ENCODE results near the gene NVL.
"Not testable (repeated sequence)": the region's sequence is repeated elsewhere in the genome, so short reads cannot be mapped to it uniquely, and the experiment has no call there.

Gene NVL

GRCh38 chr1:224329842-224330753, at the start of gene NVL:
TSS of gene NVL (minus strand) at chr1:224330172. CDS start at chr1:224330127, 45 bp downstream.
- peak; percentile 92 for DNase-seq

- no peak for DNase-seq
These were observed 49.1 kb upstream of the NVL start for GRCh38 chr1:224378855-224379631.

GRCh38 chr1:224377676-224378006, 47.7 kb upstream of the NVL start:
- no peak for DNase-seq

DNA sequence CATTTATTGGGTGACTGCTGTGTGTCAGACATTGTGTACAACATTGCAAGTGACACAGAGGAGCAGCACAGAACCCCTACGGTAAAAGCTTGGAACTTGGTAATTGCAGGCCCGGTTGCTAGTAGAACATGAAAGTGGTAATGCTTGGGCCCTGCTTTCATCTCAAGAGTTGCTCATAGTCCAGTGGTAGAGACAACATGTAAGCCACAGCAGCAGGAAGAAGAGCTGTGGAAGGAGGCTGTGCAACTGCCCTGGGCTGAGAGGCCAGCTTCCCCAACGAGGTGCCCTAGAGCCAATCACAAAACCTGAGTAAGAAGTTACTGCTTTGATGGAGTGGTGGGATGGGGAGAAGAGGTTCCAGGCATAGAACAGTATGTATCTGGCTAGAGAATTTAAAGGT, 45.1 kb upstream of the NVL start:
- DNase-seq: no peak

DNA sequence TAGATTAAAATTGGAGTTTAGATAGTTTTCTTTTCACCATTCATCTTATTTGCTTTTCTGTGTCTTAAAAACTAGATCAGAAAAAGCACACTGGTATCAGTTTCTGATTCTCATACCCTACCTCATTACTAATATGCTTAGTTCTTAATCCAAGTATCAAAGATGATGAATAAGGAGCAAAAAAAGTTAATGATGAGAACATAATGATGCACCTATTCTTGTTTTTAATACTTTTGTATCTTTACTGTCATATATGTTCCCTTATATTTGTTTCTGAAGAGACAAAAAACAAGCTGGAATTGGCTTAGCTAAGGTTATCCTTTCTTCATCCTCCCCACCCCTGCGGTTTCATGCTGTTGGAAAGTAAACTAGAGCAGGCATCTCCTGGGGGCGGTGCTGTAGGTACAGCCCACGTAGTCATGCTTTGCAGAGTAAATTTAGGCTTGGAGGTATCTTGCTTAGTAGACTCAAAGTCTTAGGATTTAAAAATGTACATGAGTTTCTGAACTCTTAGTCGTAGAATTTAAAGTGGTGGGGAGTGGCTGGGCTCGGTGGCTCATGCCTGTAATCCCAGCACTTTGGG, 43.1 kb upstream of the NVL start:
- no peak for DNase-seq

GRCh38 chr1:224368409-224368808, 38.4 kb upstream of the NVL start:
- no peak for DNase-seq

GRCh38 chr1:224359207-224359606, 29.2 kb upstream of the NVL start:
- DNase-seq: no peak

DNA sequence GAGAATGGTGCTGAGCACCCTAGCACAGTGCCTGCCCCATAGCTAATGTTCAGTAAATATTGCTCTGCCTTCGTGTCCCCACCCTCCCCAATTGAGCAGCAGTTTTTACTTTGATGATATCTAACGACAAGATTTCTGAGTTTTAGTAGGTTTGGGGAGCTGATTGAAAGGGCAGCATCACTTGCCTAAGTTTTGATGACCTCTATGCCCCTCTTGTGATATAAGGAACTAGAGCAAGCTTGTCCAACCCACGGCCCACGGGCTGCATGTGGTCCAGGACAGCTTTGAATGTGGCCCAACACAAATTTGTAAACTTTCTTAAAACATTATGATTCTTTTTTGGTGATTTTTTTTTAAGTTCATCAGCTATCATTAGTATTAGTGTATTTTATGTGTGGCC, 28.3 kb upstream of the NVL start:
- DNase-seq: no peak

- peak; percentile 40 for DNase-seq
These were observed 27.7 kb upstream of the NVL start for GRCh38 chr1:224357626-224358124.

- peak; percentile 93 for DNase-seq
These were observed 27.0 kb upstream of the NVL start, which contains the start of gene CNIH4 for GRCh38 chr1:224356685-224357625. TSS of gene CNIH4 (plus strand) at chr1:224356879. CDS start at chr1:224356925, 46 bp downstream.

GRCh38 chr1:224353975-224354925, 24.3 kb upstream of the NVL start:
- DNase-seq: no peak

- DNase-seq: not testable (repeated sequence)
These were observed 22.6 kb upstream of the NVL start for GRCh38 chr1:224352436-224353085.

DNA sequence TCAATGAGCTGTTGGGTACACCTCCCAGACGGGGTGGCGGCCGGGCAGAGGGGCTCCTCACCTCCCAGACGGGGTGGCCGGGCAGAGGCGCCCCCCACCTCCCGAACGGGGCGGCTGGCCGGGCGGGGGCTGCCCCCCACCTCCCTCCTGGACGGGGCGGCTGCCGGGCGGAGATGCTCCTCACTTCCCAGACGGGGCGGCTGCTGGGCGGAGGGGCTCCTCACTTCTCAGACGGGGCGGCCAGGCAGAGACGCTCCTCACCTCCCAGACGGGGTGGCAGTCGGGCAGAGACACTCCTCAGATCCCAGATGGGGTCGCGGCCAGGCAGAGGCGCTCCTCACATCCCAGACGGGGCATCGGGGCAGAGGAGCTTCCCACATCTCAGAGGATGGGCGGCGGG, 19.7 kb upstream of the NVL start:
- not testable (repeated sequence) for DNase-seq

DNA sequence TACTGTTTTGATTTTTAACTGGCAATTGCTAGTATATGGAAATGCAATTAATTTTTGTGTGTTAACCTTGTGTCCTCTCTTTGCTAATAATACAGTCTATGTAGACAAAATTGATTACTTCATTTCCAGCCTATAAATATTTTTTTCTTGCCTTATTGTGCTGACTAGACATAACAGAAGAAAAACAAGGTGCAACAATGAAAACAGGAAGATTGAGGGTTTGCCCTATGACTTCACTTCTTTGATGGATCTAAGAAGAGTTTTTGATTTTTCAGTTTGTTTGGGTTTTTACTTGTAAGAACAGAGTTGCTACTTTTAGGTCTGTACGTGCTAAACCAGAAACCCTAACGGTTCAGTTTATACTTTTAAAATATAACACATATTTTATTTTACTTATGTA, 18.2 kb upstream of the NVL start:
- no peak for DNase-seq

DNA sequence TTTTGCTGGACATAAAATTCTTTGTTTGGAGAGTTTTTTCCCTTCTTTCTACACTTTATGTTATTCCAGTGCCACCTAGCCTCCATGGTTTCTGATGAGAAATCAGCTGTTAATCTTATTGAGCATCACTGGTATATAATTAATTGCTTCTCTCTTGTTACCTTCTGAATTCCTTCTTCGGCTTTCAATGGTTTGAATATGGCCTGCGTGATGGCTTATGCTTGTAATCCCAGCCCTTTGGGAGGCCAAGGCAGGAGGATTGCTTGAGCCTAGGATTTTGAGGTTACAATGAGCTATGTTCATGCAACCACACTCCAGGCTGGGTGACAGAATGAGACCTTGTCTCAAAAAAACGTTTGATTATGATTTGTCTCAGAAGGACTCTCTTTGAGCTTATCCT, 13.7 kb upstream of the NVL start:
- DNase-seq: no peak

DNA sequence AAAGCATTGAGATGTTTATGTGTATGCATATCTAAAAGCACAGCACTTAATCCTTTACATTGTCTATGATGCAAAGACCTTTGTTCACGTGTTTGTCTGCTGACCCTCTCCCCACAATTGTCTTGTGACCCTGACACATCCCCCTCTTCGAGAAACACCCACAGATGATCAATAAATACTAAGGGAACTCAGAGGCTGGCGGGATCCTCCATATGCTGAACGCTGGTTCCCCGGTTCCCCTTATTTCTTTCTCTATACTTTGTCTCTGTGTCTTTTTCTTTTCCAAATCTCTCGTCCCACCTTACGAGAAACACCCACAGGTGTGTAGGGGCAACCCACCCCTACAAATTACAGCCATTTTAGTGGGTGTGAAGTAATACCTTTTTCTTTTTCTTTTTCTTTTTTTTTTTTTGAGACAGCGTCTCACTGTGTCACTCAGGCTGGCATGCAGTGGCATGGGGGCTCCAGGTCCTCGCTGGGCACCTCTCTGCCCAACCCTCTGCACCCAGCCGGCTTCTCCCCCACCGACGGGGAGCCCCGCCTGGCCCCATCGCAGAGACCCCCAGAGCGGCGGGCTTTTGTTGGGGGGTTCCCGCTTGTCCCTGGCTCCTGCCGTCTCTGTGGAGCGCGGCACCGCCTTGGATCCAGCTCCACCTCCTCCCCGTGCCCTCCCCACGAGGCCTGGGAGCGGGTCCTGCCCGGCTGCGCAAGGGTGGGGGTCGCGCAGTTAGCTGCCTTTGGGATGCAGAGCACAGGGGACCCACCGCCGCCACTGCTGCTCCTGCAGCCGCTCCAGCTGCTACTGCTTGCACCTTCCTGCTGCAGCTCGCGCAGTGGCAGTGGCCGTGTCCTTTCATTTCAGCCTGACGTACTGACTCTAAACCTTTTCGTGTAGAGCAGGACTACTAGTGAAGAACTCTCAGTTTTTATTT, 10.7 kb upstream of the NVL start:
- DNase-seq: not testable (repeated sequence)

- DNase-seq: no peak
These were observed 9.6 kb upstream of the NVL start for GRCh38 chr1:224339442-224340033.

DNA sequence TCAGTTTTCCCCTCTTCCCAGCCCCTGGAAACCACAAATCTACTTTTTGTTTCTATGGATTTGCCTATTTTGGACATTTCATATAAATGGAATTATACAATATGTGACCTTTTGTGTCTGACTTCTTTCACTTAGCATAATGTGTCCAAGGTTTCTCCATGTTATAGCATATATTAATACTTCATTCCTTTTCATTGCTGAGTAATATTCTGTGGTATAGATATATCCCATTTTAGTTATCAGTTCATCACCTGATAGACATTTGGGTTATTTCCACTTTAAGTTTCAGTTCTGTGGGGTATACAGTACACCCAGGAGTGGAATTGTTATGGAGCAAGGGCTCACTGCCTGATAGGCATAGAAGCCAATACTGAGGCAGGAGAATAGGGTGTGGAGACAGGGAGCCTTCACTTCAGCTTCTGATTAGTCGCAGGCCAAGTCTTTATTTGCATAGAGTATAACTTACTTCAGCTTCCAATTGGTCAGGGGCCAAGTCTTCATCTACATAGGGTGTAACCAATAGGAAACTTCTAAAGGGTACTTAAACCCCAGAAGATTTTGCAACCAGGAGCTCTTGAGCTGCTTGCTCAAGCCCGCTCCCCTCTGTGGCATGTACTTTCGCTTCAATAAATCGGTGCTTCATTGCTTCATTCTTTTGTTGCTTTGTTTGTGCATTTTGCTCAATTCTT, 8.3 kb upstream of the NVL start:
- no peak for DNase-seq
